Suprapubic skin (tissue), 4 donors: ENCODE measurements around the gene NGDN.

ENCODE experiments used
- CTCF ChIP-seq, 2 donors: fragments of 200-600 bp in 1 of 2; fragments of 450-650 bp in 1 of 2; sonication (generic) in 1 of 2; IDR thresholded peaks; one replicate each; pipeline ENCODE4 v1.5.1; 2016 to 2019; ENCODE audit warnings: antibody characterized with exemption in 2 of 2, mild to moderate bottlenecking in 1 of 2, moderate library complexity in 1 of 2
- EP300 ChIP-seq: sonication (generic); formaldehyde crosslinking; IDR thresholded peaks from one replicate; pipeline ENCODE4 v1.6.1; 2017; ENCODE audit warnings: antibody characterized with exemption
- POLR2A ChIP-seq, 2 donors: fragments of 450-650 bp; IDR thresholded peaks; one replicate each; pipeline ENCODE4 v1.6.1; 2017; ENCODE audit warnings: antibody characterized with exemption in 2 of 2, mild to moderate bottlenecking in 2 of 2, moderate library complexity in 2 of 2
- POLR2AphosphoS5 ChIP-seq, 3 donors: sonication (generic); formaldehyde crosslinking; IDR thresholded peaks; one replicate each; pipeline ENCODE4 v1.6.1; 2017; ENCODE audit warnings: antibody characterized with exemption in 3 of 3

DNA sequence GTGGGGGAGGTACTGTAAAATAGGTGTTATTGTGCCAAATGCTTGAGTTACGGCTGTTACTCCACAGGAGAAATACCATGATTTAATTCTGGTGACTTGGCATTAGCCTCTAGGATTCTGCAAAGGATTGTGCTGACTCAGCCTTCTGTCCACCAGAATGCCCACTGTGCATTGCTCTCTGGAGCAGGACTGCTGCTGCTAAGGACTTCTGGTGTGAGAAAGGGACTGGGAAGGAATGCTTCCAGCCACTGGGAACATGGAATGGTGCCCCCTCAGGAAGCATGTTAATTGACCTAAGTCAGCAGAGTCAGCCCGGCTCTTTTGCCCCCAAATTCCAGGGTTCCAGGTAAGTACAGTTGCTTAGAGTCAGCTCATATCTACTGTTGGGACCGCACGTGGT, 49.2 kb downstream of the NGDN start:
- TF ChIP-seq CTCF (IDR thresholded peaks at IDR 0.05) (no peak), POLR2AphosphoS5 (IDR thresholded peaks at IDR 0.05) (no peak), POLR2A (IDR thresholded peaks at IDR 0.05) (no peak), EP300 (no peak)
